Karpas-422 (cell line): ENCODE data around the gene UBA6. TPM values are rescaled to one million over a fixed set of nuclear protein-coding genes. Genes with fewer than 3 reads are reported as not detected.

Experiments used
- DNase-seq: peaks from one replicate; pipeline ENCODE4 v3.0.0-alpha.2; 2015
- H2AFZ ChIP-seq: fragments of 200-600 bp; sonication (generic); 2 replicates; pipeline ENCODE4 v1.6.1; 2014; ENCODE audit warnings: antibody characterized with exemption, low read length, mixed read lengths
- H3K27ac ChIP-seq: fragments of 200-600 bp; sonication (generic); 2 replicates; pipeline ENCODE4 v1.5.1; 2014; ENCODE audit warnings: mild to moderate bottlenecking, low read length, moderate library complexity
- H3K27me3 ChIP-seq: fragments of 200-600 bp; sonication (generic); 2 replicates; pipeline ENCODE4 v1.6.1; 2014; ENCODE audit warnings: low read length, mixed read lengths
- H3K36me3 ChIP-seq: fragments of 200-600 bp; sonication (generic); 2 replicates; pipeline ENCODE4 v1.6.1; 2014; ENCODE audit warnings: low read length, mixed read lengths; ENCODE audit not compliant: insufficient read depth
- H3K4me1 ChIP-seq: fragments of 200-600 bp; sonication (generic); 2 replicates; pipeline ENCODE4 v1.6.1; 2014; ENCODE audit warnings: mild to moderate bottlenecking, low read length, mixed read lengths
- H3K4me2 ChIP-seq: fragments of 200-600 bp; sonication (generic); 2 replicates; pipeline ENCODE4 v1.6.1; 2014; ENCODE audit warnings: low read length, low read depth, mild to moderate bottlenecking; ENCODE audit not compliant: poor library complexity, severe bottlenecking
- H3K4me3 ChIP-seq: fragments of 200-600 bp; sonication (generic); 2 replicates; pipeline ENCODE4 v1.5.1; 2014; ENCODE audit warnings: mild to moderate bottlenecking, antibody characterized with exemption, low read length, mixed read lengths
- H3K79me2 ChIP-seq: fragments of 200-600 bp; sonication (generic); 2 replicates; pipeline ENCODE4 v1.6.1; 2014; ENCODE audit warnings: mild to moderate bottlenecking, low read length, mixed read lengths
- H3K9ac ChIP-seq: fragments of 200-600 bp; sonication (generic); 2 replicates; pipeline ENCODE4 v1.6.0; 2014; ENCODE audit warnings: low read length
- H3K9me2 ChIP-seq: fragments of 200-600 bp; sonication (generic), shearing (Covaris generic); replicated peaks from 2 replicates; pipeline ENCODE4 v1.6.0; 2014; ENCODE audit warnings: mild to moderate bottlenecking, low read length, moderate library complexity; ENCODE audit not compliant: insufficient read depth
- H3K9me3 ChIP-seq: fragments of 300-700, 200-600 bp; sonication (generic); 2 replicates; pipeline ENCODE4 v1.6.1; 2014; ENCODE audit warnings: low read length, mixed read lengths
- H4K20me1 ChIP-seq: fragments of 200-600 bp; sonication (generic); 2 replicates; pipeline ENCODE4 v1.6.1; 2014; ENCODE audit warnings: mild to moderate bottlenecking, antibody characterized with exemption, low read length, low read depth; ENCODE audit not compliant: insufficient read depth
- total RNA-seq: library from RNA; depleted of rRNA; stranded (reverse); fragments of >200 nt; shearing (Covaris generic); gene quantifications from 2 replicates; pipeline ENCODE4 v1.2.3, GENCODE V29; 2014; ENCODE audit warnings: low replicate concordance

The UBA6 gene
- total RNA-seq, 1 experiment from 2014 or later: 77.9 TPM

DNA sequence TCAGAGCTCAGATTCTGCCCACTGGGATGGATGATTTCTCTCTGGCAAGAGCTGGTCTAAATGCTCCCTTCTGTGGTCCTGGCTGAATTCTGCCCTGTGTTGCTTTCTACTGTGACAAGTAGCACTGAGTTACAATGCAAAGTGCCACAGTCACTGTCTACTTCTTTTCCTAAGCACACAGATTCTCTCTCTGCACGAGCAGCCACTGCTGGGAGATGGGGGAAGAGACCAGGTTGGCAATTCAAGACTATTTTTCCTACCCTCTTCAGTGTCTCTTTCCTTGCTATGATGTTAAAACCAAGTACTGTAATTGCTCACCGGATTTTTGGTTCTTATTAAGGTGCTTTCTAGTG, 97.0 kb downstream of the UBA6 start:
- peaks cover 80% of the 10 kb centered on the region for H3K36me3 ChIP-seq
- H3K4me1 ChIP-seq: no peaks in the 10 kb centered on the region
- no peak overlapping the region for H2AFZ ChIP-seq
- DNase-seq: no peak
- H3K4me2 ChIP-seq: no peak overlapping the region
- H3K9me2 ChIP-seq: no peaks in the 10 kb centered on the region
- no peaks in the 10 kb centered on the region for H3K27me3 ChIP-seq
- H3K9me3 ChIP-seq: no peaks in the 10 kb centered on the region
- no peaks in the 10 kb centered on the region for H4K20me1 ChIP-seq
- no peak overlapping the region for H3K27ac ChIP-seq
- H3K79me2 ChIP-seq: peaks cover 31% of the 10 kb centered on the region
- no peak overlapping the region for H3K9ac ChIP-seq
- H3K4me3 ChIP-seq: no peak overlapping the region

- Histone ChIP-seq H3K9ac (no peak overlapping the region), H3K79me2 (peaks cover 36% of the 10 kb centered on the region), H3K27ac (no peak overlapping the region), H3K4me1 (no peaks in the 10 kb centered on the region), H3K4me2 (no peak overlapping the region), H4K20me1 (no peaks in the 10 kb centered on the region), H3K27me3 (no peaks in the 10 kb centered on the region), H3K36me3 (peaks cover 83% of the 10 kb centered on the region), H3K9me2 (no peaks in the 10 kb centered on the region), H2AFZ (no peak overlapping the region), H3K4me3 (no peak overlapping the region), H3K9me3 (no peaks in the 10 kb centered on the region)
- no peak for DNase-seq
These were observed 97.5 kb downstream of the UBA6 start for GRCh38 chr4:67603310-67604028.

DNA sequence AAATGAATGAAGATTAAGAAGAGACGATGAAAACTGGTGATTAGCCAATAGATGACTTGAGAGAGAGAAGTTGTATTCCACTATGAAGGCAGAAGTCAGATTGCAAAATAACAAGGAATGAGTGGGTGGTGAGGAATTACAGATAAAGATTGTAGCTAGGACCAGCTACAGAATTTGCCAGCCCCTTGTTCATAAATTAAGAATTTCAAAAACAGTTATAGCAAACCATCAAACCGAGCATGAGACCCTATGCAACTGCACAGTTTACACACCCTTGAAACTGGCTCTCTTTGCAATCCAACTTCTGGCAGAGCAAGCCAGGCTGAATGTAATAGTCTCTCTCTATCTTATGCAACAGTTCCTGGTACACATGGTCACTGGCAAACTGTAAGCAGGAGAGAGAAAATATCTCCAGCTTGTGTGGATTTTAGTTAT, 107.2 kb downstream of the UBA6 start:
- Histone ChIP-seq H3K9me3 (no peaks in the 10 kb centered on the region), H3K4me1 (peaks cover 13% of the 10 kb centered on the region), H3K79me2 (peaks cover 19% of the 10 kb centered on the region), H3K9ac (no peak overlapping the region), H4K20me1 (no peaks in the 10 kb centered on the region), H2AFZ (no peak overlapping the region), H3K9me2 (no peaks in the 10 kb centered on the region), H3K4me3 (no peak overlapping the region), H3K27me3 (no peaks in the 10 kb centered on the region), H3K27ac (no peak overlapping the region), H3K4me2 (no peak overlapping the region), H3K36me3 (peaks cover 83% of the 10 kb centered on the region)
- DNase-seq: no peak

GRCh38 chr4:67587156-67587555, 113.8 kb downstream of the UBA6 start:
- Histone ChIP-seq H3K9me2 (no peaks in the 10 kb centered on the region), H2AFZ (no peak overlapping the region), H3K36me3 (peaks cover 71% of the 10 kb centered on the region; the same call in 1 of the 2 replicates), H3K4me1 (no peaks in the 10 kb centered on the region), H4K20me1 (no peaks in the 10 kb centered on the region), H3K9ac (no peak overlapping the region), H3K79me2 (0 out of 2 replicates have a peak, but pooled peaks cover 4% of the 10 kb centered on the region), H3K4me3 (no peak overlapping the region), H3K9me3 (no peaks in the 10 kb centered on the region), H3K27ac (no peak overlapping the region), H3K27me3 (no peaks in the 10 kb centered on the region), H3K4me2 (no peak overlapping the region)
- no peak for DNase-seq

- Histone ChIP-seq H3K4me1 (no peaks in the 10 kb centered on the region), H3K9ac (no peak overlapping the region), H3K9me3 (no peaks in the 10 kb centered on the region), H3K4me2 (no peak overlapping the region), H3K79me2 (peaks cover 9% of the 10 kb centered on the region; the same call in 1 of the 2 replicates), H3K4me3 (no peak overlapping the region), H3K36me3 (peaks cover 75% of the 10 kb centered on the region), H3K27me3 (no peaks in the 10 kb centered on the region), H4K20me1 (no peaks in the 10 kb centered on the region), H3K9me2 (no peaks in the 10 kb centered on the region), H2AFZ (no peak overlapping the region), H3K27ac (no peak overlapping the region)
- no peak for DNase-seq
These were observed 116.5 kb downstream of the UBA6 start for GRCh38 chr4:67584496-67584895.

- Histone ChIP-seq H3K27me3 (no peaks in the 10 kb centered on the region), H3K36me3 (peaks cover 79% of the 10 kb centered on the region), H3K79me2 (peaks cover 24% of the 10 kb centered on the region), H3K27ac (no peak overlapping the region), H3K4me1 (peaks cover 3% of the 10 kb centered on the region), H3K4me2 (no peak overlapping the region), H3K9me3 (no peaks in the 10 kb centered on the region), H3K9me2 (no peaks in the 10 kb centered on the region), H2AFZ (no peak overlapping the region), H3K9ac (no peak overlapping the region), H4K20me1 (no peaks in the 10 kb centered on the region), H3K4me3 (no peak overlapping the region)
- no peak for DNase-seq
These were observed 119.0 kb downstream of the UBA6 start for GRCh38 chr4:67581913-67582312.

- Histone ChIP-seq H3K79me2 (peaks cover 27% of the 10 kb centered on the region), H3K4me2 (no peak overlapping the region), H4K20me1 (no peaks in the 10 kb centered on the region), H2AFZ (no peak overlapping the region), H3K4me3 (no peak overlapping the region), H3K27ac (no peak overlapping the region), H3K9me3 (no peaks in the 10 kb centered on the region), H3K9me2 (no peaks in the 10 kb centered on the region), H3K36me3 (peaks cover 79% of the 10 kb centered on the region), H3K27me3 (no peaks in the 10 kb centered on the region), H3K4me1 (peaks cover 9% of the 10 kb centered on the region), H3K9ac (no peak overlapping the region)
- no peak for DNase-seq
These were observed 119.6 kb downstream of the UBA6 start for GRCh38 chr4:67581208-67581857.

DNA sequence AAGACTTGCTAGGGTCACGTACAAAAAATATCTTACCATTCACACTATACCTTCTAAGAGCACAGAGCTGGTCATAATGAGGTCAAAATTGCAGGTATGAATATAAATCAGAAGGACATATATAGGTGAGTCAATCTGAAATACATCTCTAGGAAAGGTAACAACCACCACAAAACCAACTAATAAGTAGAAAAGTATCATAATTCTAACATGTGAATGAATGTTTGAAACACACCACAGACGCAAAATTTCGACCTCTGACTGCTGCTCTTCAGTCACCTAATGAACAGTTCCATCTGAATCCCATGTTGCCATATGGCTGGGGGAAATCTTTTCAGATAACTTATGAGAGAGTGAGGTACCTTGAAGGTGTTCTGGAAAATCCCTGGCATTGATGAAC, 120.4 kb downstream of the UBA6 start:
- Histone ChIP-seq H3K4me2 (no peak overlapping the region), H3K4me3 (no peak overlapping the region), H3K79me2 (peaks cover 29% of the 10 kb centered on the region), H3K27me3 (no peaks in the 10 kb centered on the region), H2AFZ (no peak overlapping the region), H3K27ac (no peak overlapping the region), H3K9me3 (no peaks in the 10 kb centered on the region), H3K36me3 (peaks cover 78% of the 10 kb centered on the region), H3K9ac (no peak overlapping the region), H4K20me1 (no peaks in the 10 kb centered on the region), H3K4me1 (peaks cover 16% of the 10 kb centered on the region), H3K9me2 (no peaks in the 10 kb centered on the region)
- DNase-seq: no peak
